Subcutaneous abdominal adipose tissue (tissue), 5 donors: Measurements from ENCODE around the gene UBQLN3.

Experiments used
- H3K27ac ChIP-seq: one replicate; pipeline ENCODE4 v1.7.0; 2013; ENCODE audit warnings: low read depth, mild to moderate bottlenecking, inconsistent platforms, low read length, moderate library complexity
- H3K27me3 ChIP-seq, 5 donors: one replicate each; pipeline ENCODE4 v1.7.0; 2013; ENCODE audit warnings: low read length in 5 of 5, inconsistent platforms in 1 of 5; ENCODE audit not compliant: control insufficient read depth in 5 of 5, insufficient read depth in 4 of 5
- H3K36me3 ChIP-seq, 5 donors: one replicate each; pipeline ENCODE4 v1.7.0; 2013; ENCODE audit warnings: low read length in 5 of 5; ENCODE audit not compliant: control insufficient read depth in 5 of 5, insufficient read depth in 5 of 5
- H3K4me1 ChIP-seq, 5 donors: one replicate each; pipeline ENCODE4 v1.7.0; 2013; ENCODE audit warnings: low read length in 5 of 5, mild to moderate bottlenecking in 3 of 5, moderate library complexity in 1 of 5; ENCODE audit not compliant: control insufficient read depth in 5 of 5, insufficient read depth in 5 of 5
- H3K4me3 ChIP-seq, 5 donors: one replicate each; pipeline ENCODE4 v1.7.0; 2013; ENCODE audit warnings: low read length in 5 of 5, low read depth in 1 of 5
- H3K9ac ChIP-seq, 5 donors: one replicate each; pipeline ENCODE4 v1.7.0; 2013; ENCODE audit warnings: low read length in 5 of 5, mild to moderate bottlenecking in 4 of 5, moderate library complexity in 3 of 5
- H3K9me3 ChIP-seq, 5 donors: one replicate each; pipeline ENCODE4 v1.7.0; 2013; ENCODE audit warnings: low read length in 5 of 5; ENCODE audit not compliant: control insufficient read depth in 5 of 5
- donor health status: healthy.
- donor health status: healthy.
- donor health status: healthy.
- donor health status: healthy.
- donor health status: healthy.

Gene UBQLN3

DNA sequence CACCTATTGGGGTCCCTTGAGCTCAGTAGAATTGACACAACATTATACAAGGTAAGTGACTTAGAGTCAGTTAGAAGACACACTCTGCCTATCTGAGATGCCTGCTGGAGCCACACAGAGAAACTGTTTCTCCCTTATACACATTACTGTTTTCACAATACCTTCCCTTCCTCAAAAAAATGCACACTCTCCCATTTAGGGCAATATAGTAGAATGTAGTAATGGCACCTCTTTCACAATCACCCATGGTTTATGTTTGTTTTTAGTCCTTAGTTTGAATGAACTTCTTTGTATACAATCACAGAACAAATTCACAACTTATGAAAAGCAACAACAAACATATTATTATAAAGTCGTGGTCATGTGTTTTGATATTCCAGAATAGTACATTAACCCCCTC is 24.3 kb upstream of the UBQLN3 start:
- Histone ChIP-seq H3K27ac (no peak overlapping the region), H3K36me3 (no peaks in the 10 kb centered on the region), H3K9ac (no peak overlapping the region), H3K9me3 (no peaks in the 10 kb centered on the region), H3K27me3 (no peaks in the 10 kb centered on the region), H3K4me3 (no peak overlapping the region), H3K4me1 (no peaks in the 10 kb centered on the region)

DNA sequence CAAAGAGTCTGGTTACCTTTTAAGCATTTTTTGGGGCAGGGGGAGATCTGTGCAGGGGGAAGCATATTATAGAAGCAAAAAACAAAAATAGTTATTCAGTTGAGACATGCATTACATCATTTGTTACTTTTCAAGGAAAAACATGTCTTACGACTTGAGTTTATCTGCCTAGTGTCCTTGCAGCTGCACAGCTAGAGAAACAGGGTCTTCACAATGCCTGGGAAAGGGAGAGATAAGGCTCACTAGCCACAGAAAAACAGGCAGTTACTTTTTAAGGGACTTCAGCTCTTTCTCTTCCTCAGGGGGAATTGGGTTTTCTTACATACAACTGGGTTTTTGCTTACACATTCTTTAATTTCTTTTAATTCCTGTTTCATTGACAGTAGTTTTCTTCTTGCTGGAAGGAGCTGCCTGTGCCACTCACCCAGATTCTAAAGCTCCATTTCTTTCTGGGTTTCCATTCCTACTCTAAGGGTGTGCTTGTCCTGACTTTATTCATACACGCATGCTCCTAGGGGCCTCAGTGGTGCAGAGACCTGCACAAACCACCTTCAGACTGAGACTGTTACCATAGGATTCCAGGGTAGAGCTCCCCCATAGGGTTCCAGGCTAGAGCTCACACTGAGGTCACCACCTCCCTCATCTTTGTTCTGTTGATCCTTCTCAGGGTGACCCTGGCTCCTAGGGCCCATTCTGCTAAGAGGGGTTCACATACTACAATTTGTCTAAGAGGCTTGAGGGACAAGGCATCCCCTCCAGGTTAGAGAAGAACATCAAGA is 21.5 kb upstream of the UBQLN3 start:
- no peaks in the 10 kb centered on the region for H3K36me3 ChIP-seq
- no peaks in the 10 kb centered on the region for H3K9me3 ChIP-seq
- no peak overlapping the region for H3K4me3 ChIP-seq
- no peaks in the 10 kb centered on the region for H3K27me3 ChIP-seq
- no peak overlapping the region for H3K9ac ChIP-seq
- H3K4me1 ChIP-seq = peaks cover 0 to 12% (median 0%) of the 10 kb centered on the region in 5 donors
- H3K27ac ChIP-seq = no peak overlapping the region

DNA sequence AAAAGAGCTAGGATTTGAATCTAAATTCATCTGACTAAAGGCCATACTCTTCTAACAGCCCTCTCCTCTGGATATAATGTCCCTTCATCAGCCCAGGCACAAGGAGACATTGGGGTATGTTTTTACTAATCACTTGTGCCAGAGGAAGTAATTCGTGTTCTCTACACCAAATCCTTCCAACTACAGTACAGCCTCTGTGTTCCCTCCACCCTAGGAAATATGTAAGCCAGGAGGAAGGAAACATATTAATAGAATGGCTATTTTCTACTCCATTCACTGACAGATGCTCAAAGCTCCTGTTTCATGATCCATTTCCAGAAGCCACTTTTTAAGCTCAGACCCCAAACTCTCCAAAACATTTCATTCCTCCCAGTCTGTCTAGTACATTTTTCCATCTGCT is 18.7 kb upstream of the UBQLN3 start:
- Histone ChIP-seq H3K36me3 (no peaks in the 10 kb centered on the region), H3K27me3 (no peaks in the 10 kb centered on the region), H3K9me3 (no peaks in the 10 kb centered on the region), H3K4me1 (peaks cover 0 to 12% (median 0%) of the 10 kb centered on the region in 5 donors), H3K27ac (no peak overlapping the region), H3K4me3 (no peak overlapping the region), H3K9ac (no peak overlapping the region)

DNA sequence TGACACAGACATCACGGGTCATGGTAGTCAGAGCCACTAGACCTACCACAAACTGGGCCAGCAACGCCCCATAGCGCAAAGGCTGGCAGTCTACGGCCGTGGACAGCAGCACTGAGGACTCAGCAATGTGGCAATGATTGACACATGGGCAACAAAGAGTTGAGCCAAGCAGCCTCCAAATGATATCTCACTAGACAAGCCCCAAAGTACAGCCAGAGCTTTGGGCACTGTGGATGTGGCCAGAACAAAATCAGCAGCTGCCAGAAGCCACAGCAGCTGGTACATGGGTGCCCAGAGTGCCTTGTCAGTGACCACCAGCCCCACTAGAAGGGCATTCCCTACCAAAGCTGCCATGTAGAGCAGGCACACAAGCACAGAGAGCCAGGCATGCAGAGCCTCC is 18.0 kb upstream of the UBQLN3 start:
- Histone ChIP-seq H3K27ac (no peak overlapping the region), H3K9ac (no peak overlapping the region), H3K36me3 (no peaks in the 10 kb centered on the region), H3K4me3 (no peak overlapping the region), H3K27me3 (no peaks in the 10 kb centered on the region), H3K4me1 (peaks cover 0 to 12% (median 0%) of the 10 kb centered on the region in 5 donors), H3K9me3 (no peaks in the 10 kb centered on the region)

DNA sequence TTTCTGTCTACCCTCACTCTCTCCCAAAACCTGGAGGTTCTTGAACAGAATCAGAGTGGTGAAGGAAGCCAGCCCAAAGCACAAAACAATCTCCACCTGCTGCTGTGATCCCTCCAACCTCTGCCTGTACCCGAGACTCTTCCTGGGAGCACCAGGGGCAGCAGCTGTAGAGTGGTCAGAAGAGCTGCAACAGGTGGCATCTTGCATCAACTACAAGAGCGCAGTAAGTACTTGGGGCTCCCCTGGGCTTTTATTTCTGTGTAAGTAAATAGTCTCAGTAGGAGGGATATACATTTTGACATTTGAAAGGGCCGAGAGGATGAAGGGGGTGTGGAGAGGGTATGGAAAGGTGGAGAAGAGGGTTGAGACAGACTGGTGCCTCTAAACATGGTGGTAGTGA is 15.0 kb upstream of the UBQLN3 start:
- H3K4me1 ChIP-seq = peaks cover 0 to 12% (median 0%) of the 10 kb centered on the region in 5 donors
- no peaks in the 10 kb centered on the region for H3K36me3 ChIP-seq
- no peak overlapping the region for H3K9ac ChIP-seq
- H3K27ac ChIP-seq = no peak overlapping the region
- no peaks in the 10 kb centered on the region for H3K9me3 ChIP-seq
- H3K27me3 ChIP-seq = no peaks in the 10 kb centered on the region
- no peak overlapping the region for H3K4me3 ChIP-seq

DNA sequence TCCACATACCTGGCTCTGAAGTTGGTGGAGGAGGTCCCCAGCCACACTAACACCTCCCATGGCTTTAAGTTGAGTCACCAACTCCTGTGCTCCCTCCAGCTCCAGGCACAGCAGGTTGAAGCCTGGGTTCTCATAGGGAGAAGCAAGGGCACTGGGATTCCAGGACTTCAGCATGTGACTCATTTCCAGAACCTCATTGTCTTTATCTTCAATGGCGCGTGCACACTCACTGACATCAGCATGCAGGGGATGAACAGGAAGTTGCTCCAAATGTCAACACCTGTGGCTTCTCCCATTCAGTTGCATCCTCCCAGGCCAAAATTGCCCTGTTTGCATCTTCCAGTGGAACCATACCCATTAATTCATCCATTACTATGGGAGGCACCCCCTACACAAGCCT is 12.6 kb upstream of the UBQLN3 start:
- Histone ChIP-seq H3K9ac (no peak overlapping the region), H3K9me3 (no peaks in the 10 kb centered on the region), H3K27ac (no peak overlapping the region), H3K36me3 (no peaks in the 10 kb centered on the region), H3K4me1 (no peaks in the 10 kb centered on the region), H3K27me3 (no peaks in the 10 kb centered on the region), H3K4me3 (no peak overlapping the region)

DNA sequence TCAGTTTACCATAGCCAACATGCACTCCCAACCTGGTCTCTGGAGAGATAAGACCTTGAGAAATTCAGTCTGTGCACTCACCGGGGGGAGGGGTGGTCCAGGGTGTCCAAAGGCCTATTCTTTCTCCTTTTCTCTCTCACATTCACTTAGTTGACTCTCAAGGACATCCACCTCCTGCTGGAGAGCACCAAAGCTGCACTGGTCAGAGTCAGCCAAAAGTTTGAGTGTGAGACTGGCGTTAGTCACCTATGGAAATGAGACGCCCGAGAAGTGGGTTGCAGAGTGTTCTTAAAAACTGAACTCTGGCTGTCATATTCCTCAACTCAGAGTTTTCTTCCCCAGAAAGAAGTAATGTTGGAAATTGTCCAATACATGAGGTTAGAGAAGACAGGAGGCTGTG is 11.8 kb upstream of the UBQLN3 start:
- H3K27me3 ChIP-seq = no peaks in the 10 kb centered on the region
- H3K4me3 ChIP-seq = no peak overlapping the region
- H3K9ac ChIP-seq = no peak overlapping the region
- H3K27ac ChIP-seq = no peak overlapping the region
- no peaks in the 10 kb centered on the region for H3K4me1 ChIP-seq
- no peaks in the 10 kb centered on the region for H3K36me3 ChIP-seq
- no peaks in the 10 kb centered on the region for H3K9me3 ChIP-seq

DNA sequence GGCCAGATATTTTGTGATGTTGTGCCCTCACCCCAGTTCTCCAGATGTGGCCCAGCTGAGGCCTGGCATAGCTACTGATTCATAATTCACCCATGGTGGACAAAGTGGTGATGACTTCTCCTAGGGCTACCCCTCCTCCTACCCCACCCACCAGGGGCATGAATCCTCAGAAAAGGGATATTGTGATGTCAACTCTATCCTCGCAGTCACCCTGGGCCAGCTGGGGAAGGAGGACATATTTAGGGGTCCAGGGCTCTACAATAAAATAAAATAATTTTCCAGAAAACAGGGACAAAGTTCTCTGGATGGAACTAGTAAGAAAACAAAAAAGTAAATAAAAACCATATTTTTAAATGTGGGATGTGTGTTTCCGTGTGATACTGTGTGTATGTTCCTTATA is 6.8 kb upstream of the UBQLN3 start, which contains the start of gene UBQLNL:
TSS of gene UBQLNL (minus strand) at position 101 of the 400 bp plus-strand sequence. CDS start 258 bp downstream, outside the sequence.
- H3K4me1 ChIP-seq = no peaks in the 10 kb centered on the region
- H3K27ac ChIP-seq = no peak within 1 kb of the TSS
- H3K27me3 ChIP-seq = no peaks in the 10 kb centered on the region
- H3K4me3 ChIP-seq = no peak within 1 kb of the TSS
- H3K9me3 ChIP-seq = no peaks in the 10 kb centered on the region
- H3K9ac ChIP-seq = no peak within 1 kb of the TSS
- H3K36me3 ChIP-seq = no peaks in the 10 kb centered on the region

DNA sequence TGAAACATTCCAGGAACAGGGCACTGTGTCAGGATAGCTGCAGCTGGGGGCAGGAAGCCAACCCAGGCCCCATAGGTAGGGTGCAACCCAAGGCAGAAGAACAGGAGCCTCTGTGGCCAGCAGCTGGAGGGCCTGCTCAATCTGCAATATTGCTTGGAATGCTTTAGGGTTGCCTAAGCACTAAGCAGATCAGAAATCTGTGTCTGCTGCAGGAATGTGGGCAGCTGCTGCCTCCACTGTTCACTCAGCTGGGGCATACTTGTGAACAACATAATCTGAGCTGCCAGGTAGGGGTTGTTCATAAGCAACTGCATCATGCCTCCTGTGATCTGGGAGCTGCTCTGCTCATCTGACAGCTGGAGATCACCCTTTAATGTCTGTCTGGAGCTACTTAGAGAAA is 5.1 kb upstream of the UBQLN3 start:
- Histone ChIP-seq H3K4me1 (no peaks in the 10 kb centered on the region), H3K27ac (no peak overlapping the region), H3K36me3 (no peaks in the 10 kb centered on the region), H3K9ac (no peak overlapping the region), H3K4me3 (no peak overlapping the region), H3K27me3 (no peaks in the 10 kb centered on the region), H3K9me3 (no peaks in the 10 kb centered on the region)

DNA sequence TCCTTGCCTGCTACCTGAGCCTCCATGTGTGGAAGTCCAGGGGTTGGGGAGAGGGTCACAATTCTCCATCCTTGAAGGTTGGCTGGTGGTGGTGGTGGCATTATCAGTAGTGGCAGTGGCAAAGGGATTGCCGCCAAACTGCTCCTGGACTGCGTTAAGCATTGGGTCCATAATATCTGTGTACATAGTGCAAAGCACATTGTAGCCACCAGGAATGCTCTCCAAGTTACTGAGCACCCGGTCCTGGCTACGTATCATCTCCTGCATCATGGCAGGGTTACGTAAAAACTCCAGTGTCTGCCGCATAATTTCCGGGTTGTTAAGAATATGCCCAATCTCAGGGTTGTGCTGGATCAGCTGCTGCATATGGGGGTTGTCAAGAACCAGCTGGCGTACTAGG is 1.2 kb downstream of the UBQLN3 start:
- no peak overlapping the region for H3K4me3 ChIP-seq
- no peak overlapping the region for H3K9ac ChIP-seq
- H3K4me1 ChIP-seq = no peaks in the 10 kb centered on the region
- H3K9me3 ChIP-seq = no peaks in the 10 kb centered on the region
- no peaks in the 10 kb centered on the region for H3K36me3 ChIP-seq
- no peak overlapping the region for H3K27ac ChIP-seq
- peaks cover 0 to 5% (median 0%) of the 10 kb centered on the region in 5 donors for H3K27me3 ChIP-seq
